Sigmoid colon (tissue), 7 donors: ENCODE results near the gene ZNF746. TPM values are rescaled to one million over a fixed set of nuclear protein-coding genes. Genes with fewer than 3 reads are reported as not detected.
A peak's percentile ranks its signal among the peaks of the same experiment; 100 is the strongest.

Source experiments
- DNase-seq: peaks from one replicate; pipeline ENCODE4 v3.0.0-alpha.2; 2019
- H3K27ac ChIP-seq, 4 donors: fragments of 200-600 bp; sonication (generic); one replicate each; pipeline ENCODE4 v1.5.1; 2016 to 2019; ENCODE audit warnings: mild to moderate bottlenecking in 1 of 4
- H3K27me3 ChIP-seq, 3 donors: fragments of 200-600 bp; sonication (generic); one replicate each; pipeline ENCODE4 v1.5.1; 2019; ENCODE audit warnings: mild to moderate bottlenecking in 1 of 3
- H3K36me3 ChIP-seq, 4 donors: fragments of 200-600 bp; sonication (generic); one replicate each; pipeline ENCODE4 v1.5.1; 2016 to 2019
- H3K4me1 ChIP-seq, 4 donors: fragments of 200-600 bp; sonication (generic); one replicate each; pipeline ENCODE4 v1.5.1; 2017 to 2019
- H3K4me3 ChIP-seq, 4 donors: fragments of 200-600 bp; sonication (generic); one replicate each; pipeline ENCODE4 v1.5.1; 2017 to 2019; ENCODE audit warnings: mild to moderate bottlenecking in 2 of 4, moderate library complexity in 1 of 4
- H3K9me3 ChIP-seq, 4 donors: fragments of 200-600 bp in 3 of 4; sonication (generic) in 3 of 4; one replicate each; pipeline versions ENCODE4 v1.5.1 to v1.6.1; 2013 to 2019
- EP300 ChIP-seq, 4 donors: sonication (generic); formaldehyde crosslinking; IDR thresholded peaks; one replicate each; pipeline ENCODE4 v1.6.1; 2017; ENCODE audit warnings: antibody characterized with exemption in 4 of 4
- POLR2A ChIP-seq, 2 donors: fragments of 450-650 bp; IDR thresholded peaks; one replicate each; pipeline ENCODE4 v1.6.1; 2016; ENCODE audit warnings: antibody characterized with exemption in 2 of 2, mild to moderate bottlenecking in 2 of 2, moderate library complexity in 2 of 2
- POLR2AphosphoS5 ChIP-seq, 4 donors: sonication (generic); formaldehyde crosslinking; IDR thresholded peaks; one replicate each; pipeline ENCODE4 v1.6.1; 2017; ENCODE audit warnings: antibody characterized with exemption in 4 of 4
- WGBS, 2 donors: extraction: QIAGEN DNeasy Blood & Tissue Kit; methylation state at CpG; one replicate each; pipeline ENCODE4 v1.1.7; 2013; 5-methylcytosine and 5-hydroxymethylcytosine counted together
- intact Hi-C: fragments of 100-400 bp; cut with DNase I; formaldehyde crosslinking; loops from one replicate; pipeline ENCODE4 v1.15.1; 2023
- polyA plus RNA-seq, 3 donors: library from polyadenylated mRNA; stranded (reverse); fragments of 200-250 nt; gene quantifications; one replicate each; pipeline ENCODE4 v1.2.3, GENCODE V29; 2013
- total RNA-seq, 4 donors: library from RNA; depleted of rRNA; stranded (reverse); fragments of >200 nt; gene quantifications; one replicate each; pipeline ENCODE4 v1.1.0, GENCODE V29; 2016
- TF ChIP-seq, protein P1 (sequence below), 4 experiments: fragments of 450-650 bp in 3 of 4; fragments of 200-600 bp in 1 of 4; IDR thresholded peaks; one replicate each; pipeline ENCODE4 v1.5.1; 2016 to 2019; ENCODE audit warnings: antibody characterized with exemption in 4 of 4, mild to moderate bottlenecking in 3 of 4, moderate library complexity in 2 of 4
- donor health status: healthy with polysubstance abuse.
- donor health status: Bipolar disorder and iron deficiency.
- donor health status: healthy.

Gene ZNF746
- total and polyA plus RNA-seq, 7 donors = 4.2 to 18.9 (median 16.4) TPM

DNA sequence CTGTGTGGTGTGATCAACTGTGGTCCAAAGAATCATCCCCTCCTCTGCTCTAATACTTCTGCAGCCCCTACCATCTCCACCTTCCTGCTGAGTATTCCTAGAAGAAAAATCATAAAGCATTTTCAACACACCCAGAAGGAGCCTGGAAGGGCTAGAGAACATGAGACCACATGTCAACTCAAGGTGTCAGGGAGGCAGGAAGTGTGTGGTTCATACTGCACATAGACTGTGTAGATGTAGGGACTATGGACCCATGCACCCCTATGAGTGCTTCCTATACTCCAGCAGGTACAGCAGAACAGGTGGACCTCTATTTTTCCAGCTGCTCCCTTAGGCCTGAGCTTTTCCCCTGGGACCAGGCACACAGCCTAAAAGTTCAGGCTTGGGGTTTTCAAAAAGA, 2.6 kb upstream of the ZNF746 start:
- Histone ChIP-seq H3K4me3 (no peak overlapping the region), H3K27me3 (no peaks in the 10 kb centered on the region), H3K36me3 (no peaks in the 10 kb centered on the region), H3K4me1 (peaks cover 0 to 17% (median 14%) of the 10 kb centered on the region in 4 donors), H3K27ac (no peak overlapping the region), H3K9me3 (no peaks in the 10 kb centered on the region)
- TF ChIP-seq POLR2A (IDR thresholded peaks at IDR 0.05) (no peak), EP300 (IDR thresholded peaks at IDR 0.05) (no peak), POLR2AphosphoS5 (IDR thresholded peaks at IDR 0.05) (no peak)
- TF ChIP-seq, protein P1, sequence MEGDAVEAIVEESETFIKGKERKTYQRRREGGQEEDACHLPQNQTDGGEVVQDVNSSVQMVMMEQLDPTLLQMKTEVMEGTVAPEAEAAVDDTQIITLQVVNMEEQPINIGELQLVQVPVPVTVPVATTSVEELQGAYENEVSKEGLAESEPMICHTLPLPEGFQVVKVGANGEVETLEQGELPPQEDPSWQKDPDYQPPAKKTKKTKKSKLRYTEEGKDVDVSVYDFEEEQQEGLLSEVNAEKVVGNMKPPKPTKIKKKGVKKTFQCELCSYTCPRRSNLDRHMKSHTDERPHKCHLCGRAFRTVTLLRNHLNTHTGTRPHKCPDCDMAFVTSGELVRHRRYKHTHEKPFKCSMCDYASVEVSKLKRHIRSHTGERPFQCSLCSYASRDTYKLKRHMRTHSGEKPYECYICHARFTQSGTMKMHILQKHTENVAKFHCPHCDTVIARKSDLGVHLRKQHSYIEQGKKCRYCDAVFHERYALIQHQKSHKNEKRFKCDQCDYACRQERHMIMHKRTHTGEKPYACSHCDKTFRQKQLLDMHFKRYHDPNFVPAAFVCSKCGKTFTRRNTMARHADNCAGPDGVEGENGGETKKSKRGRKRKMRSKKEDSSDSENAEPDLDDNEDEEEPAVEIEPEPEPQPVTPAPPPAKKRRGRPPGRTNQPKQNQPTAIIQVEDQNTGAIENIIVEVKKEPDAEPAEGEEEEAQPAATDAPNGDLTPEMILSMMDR (IDR thresholded peaks at IDR 0.05) = no peak
- DNase-seq = no peak
- intact Hi-C loops = no loop called here

DNA sequence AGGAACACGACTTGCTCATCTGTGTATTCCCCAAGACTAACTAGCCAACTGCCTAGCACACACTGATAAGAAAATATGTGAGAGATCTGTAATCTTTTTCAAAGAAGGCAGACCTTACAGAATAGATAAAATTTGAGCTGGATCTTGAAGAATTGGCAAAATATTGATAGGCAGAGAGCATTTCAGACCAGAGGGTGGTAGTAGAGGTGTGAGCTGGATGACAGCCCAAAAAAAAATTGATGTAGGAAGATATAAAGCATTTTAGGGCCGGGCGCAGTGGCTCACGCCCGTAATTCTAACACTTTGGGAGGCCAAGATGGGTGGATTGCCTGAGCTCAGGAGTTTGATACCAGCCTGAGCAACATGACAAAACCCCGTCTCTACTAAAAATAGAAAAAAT, 1.2 kb upstream of the ZNF746 start:
- intact Hi-C loops = loop anchor here (5.0 kb wide), 5 partner anchors 37 to 372 kb away; partner anchors contain the start of genes ZNF282, ZNF425 and ZNF777
- WGBS, 2 donors = 43 to 86% methylated on average over 6 of the region's 6 CpGs
- H3K27me3 ChIP-seq = no peaks in the 10 kb centered on the region

DNA sequence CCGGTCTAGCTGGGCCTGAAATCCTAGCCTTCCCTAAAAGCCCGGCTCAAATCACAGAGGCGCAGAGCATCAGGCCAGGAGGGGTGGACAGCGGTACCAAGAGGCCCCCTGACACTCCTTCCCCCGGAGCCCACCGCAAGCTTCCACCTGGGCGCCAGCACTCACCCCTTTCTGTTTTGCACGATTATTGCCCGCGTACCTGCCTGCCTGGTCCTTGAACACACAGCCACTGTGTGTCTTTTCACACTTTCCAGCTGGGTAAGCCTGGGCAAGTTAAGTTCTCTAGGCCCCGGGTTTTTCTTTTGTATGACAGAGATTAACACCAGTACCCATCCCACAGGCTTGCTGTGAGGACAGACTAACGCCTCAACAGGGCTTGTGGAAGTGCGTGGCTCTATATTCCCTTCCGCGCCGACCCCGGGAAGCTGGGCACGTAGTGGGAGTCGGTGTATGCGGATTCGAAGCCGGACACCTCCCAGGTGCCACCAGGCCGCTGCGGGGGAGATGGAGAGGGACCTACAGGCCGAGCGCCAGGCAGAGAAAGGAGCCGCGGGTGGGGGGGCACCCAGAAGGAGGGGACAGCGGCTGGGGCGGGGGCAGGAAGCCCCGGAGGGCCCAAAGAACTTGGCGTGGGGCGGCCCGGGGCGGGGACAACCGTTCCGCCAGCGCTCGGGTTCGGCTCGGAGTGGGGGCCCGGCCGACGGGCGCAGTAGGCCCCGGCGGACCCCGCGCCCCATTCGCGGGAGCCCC, 792 bp downstream of the ZNF746 start:
- peak; percentile 80 for DNase-seq
- intact Hi-C loops = loop anchor here (1.0 to 5.0 kb wide), 6 partner anchors 35 to 370 kb away; partner anchors contain the start of genes ZNF282, ZNF425, ZNF777 and ZNF783
- Histone ChIP-seq H3K4me3 (peak overlapping the region; percentile 61 to 93 (median 84)), H3K27ac (peak overlapping the region; percentile 84 to 96 (median 94)), H3K36me3 (peaks cover 21 to 24% (median 22%) of the 10 kb centered on the region in 4 donors), H3K4me1 (peaks cover 0 to 24% (median 20%) of the 10 kb centered on the region in 4 donors), H3K27me3 (no peaks in the 10 kb centered on the region), H3K9me3 (no peaks in the 10 kb centered on the region)
- WGBS, 2 donors = 2 to 7% methylated on average over 51 of the region's 51 CpGs
- TF ChIP-seq, protein P1 (IDR thresholded peaks at IDR 0.05) = no peak
- peak in 1 of 4 donors; percentile 12 for TF ChIP-seq POLR2AphosphoS5 (IDR thresholded peaks at IDR 0.05)
- no peak for TF ChIP-seq EP300 (IDR thresholded peaks at IDR 0.05)
- no peak for TF ChIP-seq POLR2A (IDR thresholded peaks at IDR 0.05)

More for the DNA sequence above, 1.2 kb upstream of the ZNF746 start:
- Histone ChIP-seq H3K36me3 (peaks cover 2 to 4% (median 3%) of the 10 kb centered on the region in 4 donors), H3K4me3 (no peak overlapping the region), H3K9me3 (no peaks in the 10 kb centered on the region), H3K27ac (no peak overlapping the region), H3K4me1 (peaks cover 0 to 24% (median 20%) of the 10 kb centered on the region in 4 donors)
- TF ChIP-seq EP300 (IDR thresholded peaks at IDR 0.05) (no peak), POLR2AphosphoS5 (IDR thresholded peaks at IDR 0.05) (no peak), POLR2A (IDR thresholded peaks at IDR 0.05) (no peak)
- TF ChIP-seq, protein P1 (IDR thresholded peaks at IDR 0.05) = no peak
- no peak for DNase-seq

DNA sequence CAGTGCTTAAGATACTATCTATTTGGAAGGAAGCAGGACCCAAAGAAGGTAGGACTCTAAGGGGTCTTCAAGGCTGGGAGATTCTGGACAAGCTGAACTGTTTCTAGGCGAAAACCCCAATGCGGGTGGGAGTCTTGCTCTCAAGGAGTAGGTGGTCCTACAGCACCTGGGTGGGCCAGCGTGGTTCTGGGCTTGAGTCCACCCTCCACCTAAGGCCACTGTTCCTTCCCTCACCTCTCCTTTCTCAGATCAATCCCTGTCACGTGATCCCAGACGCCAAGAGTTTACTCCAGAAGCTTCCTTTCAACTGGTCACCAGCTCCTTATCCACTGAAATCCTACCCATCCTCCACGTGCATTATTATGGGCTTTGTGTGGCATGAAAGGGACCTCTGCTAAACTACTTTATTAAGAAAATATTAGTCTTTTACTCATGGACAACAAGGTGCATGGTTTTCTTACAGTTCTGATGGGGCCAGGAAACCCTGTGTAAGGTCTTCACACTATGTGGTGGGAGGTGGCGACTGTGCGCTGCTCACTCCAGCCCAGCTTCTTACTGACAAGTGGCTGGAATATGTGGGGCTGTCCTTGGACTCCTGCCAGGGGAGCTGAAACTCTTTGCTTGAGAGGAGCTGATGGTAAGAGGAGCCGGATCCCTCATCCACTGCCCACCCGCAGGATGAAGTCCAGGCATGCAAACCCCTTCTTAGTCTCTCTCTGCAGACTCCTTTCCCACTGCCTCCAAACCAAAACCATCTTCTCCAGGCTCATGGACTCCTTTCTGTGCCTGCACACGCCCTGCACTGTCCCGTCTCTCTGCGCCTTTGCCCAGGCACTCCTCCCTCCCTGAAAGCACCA, 1.6 kb downstream of the ZNF746 start:
- TF ChIP-seq POLR2AphosphoS5 (IDR thresholded peaks at IDR 0.05) (no peak), EP300 (IDR thresholded peaks at IDR 0.05) (no peak), POLR2A (IDR thresholded peaks at IDR 0.05) (no peak)
- TF ChIP-seq, protein P1 (IDR thresholded peaks at IDR 0.05) = no peak
- Histone ChIP-seq H3K27me3 (no peaks in the 10 kb centered on the region), H3K36me3 (peaks cover 28 to 32% (median 30%) of the 10 kb centered on the region in 4 donors), H3K4me3 (peak overlapping the region; percentile 61 to 93 (median 84)), H3K27ac (peak overlapping the region; percentile 84 to 96 (median 94)), H3K4me1 (peaks cover 0 to 24% (median 20%) of the 10 kb centered on the region in 4 donors), H3K9me3 (no peaks in the 10 kb centered on the region)
- DNase-seq = peak; percentile 93
- intact Hi-C loops = loop anchor here (5.0 kb wide), 5 partner anchors 34 to 369 kb away; partner anchors contain the start of genes ZNF282, ZNF425 and ZNF777
- WGBS, 2 donors = 55 to 63% methylated on average over 13 of the region's 13 CpGs
